NCI-H1105 (cell line): ENCODE measurements around the gene CELF1.

ENCODE experiments used
- DNase-seq: peaks from one replicate; lab custom pipeline; 2025; lab: John Stamatoyannopoulos, UW

CELF1 gene

GRCh38 chr11:47483457-47483856 is 69.5 kb downstream of the CELF1 start:
- no peak for DNase-seq

GRCh38 chr11:47480762-47481161 is 72.2 kb downstream of the CELF1 start:
- no peak for DNase-seq

GRCh38 chr11:47478651-47479329 is 74.1 kb downstream of the CELF1 start:
- no peak for DNase-seq

- DNase-seq: no peak
These were observed 75.2 kb downstream of the CELF1 start for GRCh38 chr11:47477753-47478152.

GRCh38 chr11:47477323-47477722 is 75.6 kb downstream of the CELF1 start:
- no peak for DNase-seq

- DNase-seq: no peak
These were observed 82.3 kb downstream of the CELF1 start for GRCh38 chr11:47470671-47471070.

GRCh38 chr11:47469361-47470179 is 83.4 kb downstream of the CELF1 start:
- no peak for DNase-seq

- DNase-seq: no peak
These were observed 84.2 kb downstream of the CELF1 start for GRCh38 chr11:47468598-47469214.

- DNase-seq: peak; percentile 93
These were observed 85.6 kb downstream of the CELF1 start for GRCh38 chr11:47467357-47467756.

GRCh38 chr11:47466701-47467250 is 86.2 kb downstream of the CELF1 start:
- DNase-seq: peak; percentile 85

GRCh38 chr11:47466201-47466600 is 86.7 kb downstream of the CELF1 start:
- no peak for DNase-seq

GRCh38 chr11:47464483-47464882 is 88.4 kb downstream of the CELF1 start:
- no peak for DNase-seq

GRCh38 chr11:47461876-47462275 is 91.1 kb downstream of the CELF1 start:
- DNase-seq: no peak

- DNase-seq: no peak
These were observed 92.2 kb downstream of the CELF1 start for GRCh38 chr11:47460571-47461235.

GRCh38 chr11:47454258-47454671 is 98.7 kb downstream of the CELF1 start:
- peak; percentile 54 for DNase-seq

- DNase-seq: no peak
These were observed 99.6 kb downstream of the CELF1 start for GRCh38 chr11:47453365-47453764.

GRCh38 chr11:47451990-47452389 is 100.9 kb downstream of the CELF1 start:
- DNase-seq: no peak

- no peak for DNase-seq
These were observed 101.5 kb downstream of the CELF1 start for GRCh38 chr11:47451436-47451835.

GRCh38 chr11:47449541-47449940 is 103.4 kb downstream of the CELF1 start:
- no peak for DNase-seq

- DNase-seq: no peak
These were observed 104.1 kb downstream of the CELF1 start, which contains the start of gene RAPSN for GRCh38 chr11:47448566-47449427. TSS of gene RAPSN (minus strand) at chr11:47449136. CDS start at chr11:47448964, 172 bp downstream.

GRCh38 chr11:47447906-47448305 is 105.0 kb downstream of the CELF1 start:
- DNase-seq: no peak
